IMR-90 (cell line): ENCODE data around the gene TXNL4A. TPM values are rescaled to one million over a fixed set of nuclear protein-coding genes. Genes with fewer than 3 reads are reported as not detected.

Experiments used
- ATAC-seq: fragments of 200-7000 bp; cut with Tn5 transposase; 2 replicates; pipeline ENCODE4 v1.9.1; 2020; ENCODE audit warnings: low read depth, mild to moderate bottlenecking, moderate library complexity
- BruUV-seq: library from RNA; stranded (reverse); fragments of 400-500 nt; replicated peaks from 2 replicates; lab custom pipeline; 2021; lab: Mats Ljungman, UMichigan
- CTCF ChIA-PET: fragments of 300-600 bp; formaldehyde crosslinking; extraction: SDS; loops from one replicate; lab custom pipeline; 2021; ENCODE audit warnings: antibody characterized with exemption; lab: Yijun Ruan, JAX
- POLR2A ChIA-PET: fragments of 300-600 bp; sonication (Branson Sonifier 250); formaldehyde crosslinking; loops from one replicate; lab custom pipeline; 2022; ENCODE audit warnings: antibody characterized with exemption; ENCODE audit not compliant: unreplicated experiment; lab: Charles Lee
- DNase-seq: peaks from one replicate; pipeline ENCODE4 v3.0.0; 2013
- H2AFZ ChIP-seq: replicated peaks from 2 replicates; pipeline ENCODE3; 2013; ENCODE audit warnings: low read length, mild to moderate bottlenecking; ENCODE audit not compliant: poor library complexity
- H2AK5ac ChIP-seq: 2 replicates; pipeline ENCODE4 v1.6.1; 2013; ENCODE audit warnings: low read depth, low read length, inconsistent platforms
- H2AK9ac ChIP-seq: replicated peaks from 2 replicates; pipeline ENCODE3; 2013; ENCODE audit warnings: mild to moderate bottlenecking, low read depth, low read length, moderate library complexity; ENCODE audit not compliant: poor library complexity
- H2BK120ac ChIP-seq: 2 replicates; pipeline ENCODE4 v1.6.1; 2013; ENCODE audit warnings: low read depth, low read length, inconsistent platforms
- H2BK15ac ChIP-seq: 3 replicates; pipeline ENCODE4 v1.6.1; 2013; ENCODE audit warnings: low read depth, low read length, inconsistent platforms
- H2BK20ac ChIP-seq: 2 replicates; pipeline ENCODE4 v1.6.1; 2013; ENCODE audit warnings: low read depth, mild to moderate bottlenecking, inconsistent platforms, low read length, moderate library complexity
- H2BK5ac ChIP-seq: 2 replicates; pipeline ENCODE4 v1.6.1; 2013; ENCODE audit warnings: mild to moderate bottlenecking, low read depth, low read length, inconsistent platforms; ENCODE audit not compliant: poor library complexity, severe bottlenecking
- H3K14ac ChIP-seq: replicated peaks from 2 replicates; pipeline ENCODE4 v1.6.1; 2013; ENCODE audit warnings: low read depth, low read length, inconsistent platforms
- H3K18ac ChIP-seq: 2 replicates; pipeline ENCODE4 v1.6.1; 2013; ENCODE audit warnings: low read depth, low read length, control low read depth
- H3K23ac ChIP-seq: 2 replicates; pipeline ENCODE4 v1.6.1; 2013; ENCODE audit warnings: low read depth, low read length, inconsistent platforms
- H3K27ac ChIP-seq: 2 replicates; pipeline ENCODE4 v1.5.1; 2013; ENCODE audit warnings: mild to moderate bottlenecking, control low read depth, low read length; ENCODE audit not compliant: insufficient read depth
- H3K27me3 ChIP-seq: 2 replicates; pipeline ENCODE4 v1.6.1; 2013; ENCODE audit warnings: low read length; ENCODE audit not compliant: control insufficient read depth, insufficient read depth
- H3K36me3 ChIP-seq: 2 replicates; pipeline ENCODE4 v1.6.1; 2013; ENCODE audit warnings: low read length, mixed read lengths; ENCODE audit not compliant: control insufficient read depth, insufficient read depth
- H3K4ac ChIP-seq: 2 replicates; pipeline ENCODE4 v1.6.1; 2013; ENCODE audit warnings: low read depth, low read length, inconsistent platforms
- H3K4me1 ChIP-seq: 2 replicates; pipeline ENCODE4 v1.6.1; 2013; ENCODE audit warnings: low read length, mixed read lengths; ENCODE audit not compliant: control insufficient read depth, insufficient read depth
- H3K4me2 ChIP-seq: 2 replicates; pipeline ENCODE4 v1.6.1; 2013; ENCODE audit warnings: low read depth, mild to moderate bottlenecking, control low read depth, low read length, moderate library complexity
- H3K4me3 ChIP-seq: 2 replicates; pipeline ENCODE4 v1.5.1; 2013; ENCODE audit warnings: low read depth, mild to moderate bottlenecking, control low read depth, low read length, moderate library complexity; ENCODE audit not compliant: insufficient read depth
- H3K56ac ChIP-seq: 2 replicates; pipeline ENCODE4 v1.6.1; 2013; ENCODE audit warnings: low read length, inconsistent platforms; ENCODE audit not compliant: insufficient read depth; ENCODE audit errors: extremely low read depth
- H3K79me1 ChIP-seq, 2 experiments: 2 replicates each; pipeline ENCODE4 v1.6.1; 2013; ENCODE audit warnings: low read length in 2 of 2, inconsistent platforms in 1 of 2, low read depth in 1 of 2
- H3K9ac ChIP-seq: 2 replicates; pipeline ENCODE4 v1.6.1; 2013; ENCODE audit warnings: low read depth, low read length, control low read depth
- H3K9me1 ChIP-seq: 2 replicates; pipeline ENCODE4 v1.6.1; 2013; ENCODE audit warnings: low read length, inconsistent platforms; ENCODE audit not compliant: insufficient read depth
- H3K9me3 ChIP-seq: 2 replicates; pipeline ENCODE4 v1.6.1; 2013; ENCODE audit warnings: low read length; ENCODE audit not compliant: control insufficient read depth, insufficient read depth
- H4K20me1 ChIP-seq: 2 replicates; pipeline ENCODE4 v1.6.1; 2013; ENCODE audit warnings: low read length, inconsistent platforms; ENCODE audit not compliant: insufficient read depth
- H4K5ac ChIP-seq: 2 replicates; pipeline ENCODE4 v1.6.1; 2013; ENCODE audit warnings: mild to moderate bottlenecking, low read depth, low read length, control low read depth
- H4K8ac ChIP-seq, 2 experiments: 2 replicates each; pipeline ENCODE4 v1.6.1; 2013; ENCODE audit warnings: low read depth in 2 of 2, low read length in 2 of 2, control low read depth in 1 of 2, inconsistent platforms in 1 of 2
- H4K91ac ChIP-seq: 2 replicates; pipeline ENCODE4 v1.6.1; 2013; ENCODE audit warnings: low read depth, low read length, inconsistent platforms; ENCODE audit not compliant: insufficient read depth
- CEBPB ChIP-seq: IDR thresholded peaks from 2 replicates; pipeline ENCODE4 v1.6.1; 2012; ENCODE audit warnings: low read depth, low read length, improper control_type of control experiment
- ELK1 ChIP-seq: fragments of 150-350 bp; IDR thresholded peaks from 2 replicates; pipeline ENCODE4 v1.6.1; 2016; ENCODE audit warnings: low read depth, mild to moderate bottlenecking, low read length, moderate library complexity, borderline replicate concordance
- MXI1 ChIP-seq: IDR thresholded peaks from 2 replicates; pipeline ENCODE4 v1.6.1; 2012; ENCODE audit warnings: low read depth, mild to moderate bottlenecking, low read length, moderate library complexity, borderline replicate concordance
- NFE2L2 ChIP-seq: fragments of 150-350 bp; IDR thresholded peaks from 2 replicates; pipeline ENCODE4 v1.6.1; 2016; ENCODE audit warnings: low read depth, mild to moderate bottlenecking, low read length
- RCOR1 ChIP-seq: IDR thresholded peaks from 2 replicates; pipeline ENCODE4 v1.6.1; 2012; ENCODE audit warnings: mild to moderate bottlenecking, low read length, improper control_type of control experiment; ENCODE audit not compliant: insufficient replicate concordance
- WGBS, 2 experiments: methylation state at CpG; one replicate each; pipeline versions ENCODE4 v1.1.5 to v1.1.7; 2013; ENCODE audit warnings: missing lambda C conversion rate in 2 of 2; ENCODE audit not compliant: insufficient read length in 1 of 2; ENCODE audit errors: extremely low coverage in 2 of 2; 5-methylcytosine and 5-hydroxymethylcytosine counted together
- dilution Hi-C: fragments of 300-500 bp; cut with HindIII; formaldehyde crosslinking; loops from one replicate; pipeline ENCODE4 v1.14.3; 2018; ENCODE audit warnings: low sequenced_read_pairs; ENCODE audit not compliant: unreplicated experiment
- in situ Hi-C: fragments of 300-500 bp; cut with MboI; formaldehyde crosslinking; loops from 3 replicates; pipeline ENCODE4 v1.14.3; 2019; ENCODE audit warnings: low sequenced_read_pairs, inconsistent platforms, mixed read lengths
- intact Hi-C: fragments of 100-400 bp; cut with micrococcal nuclease; formaldehyde crosslinking; loops from 2 replicates; pipeline ENCODE4 v1.10.0; 2022
- polyA plus RNA-seq, 3 experiments: library from polyadenylated mRNA; depleted of rRNA; stranded (reverse); fragments of >200 nt; gene quantifications; 2 replicates each; pipeline ENCODE4 v1.2.3, GENCODE V29; 2012; ENCODE audit warnings: low replicate concordance in 1 of 3
- total RNA-seq: library from RNA; depleted of rRNA; stranded (reverse); fragments of >200 nt; gene quantifications from 2 replicates; pipeline ENCODE4 v1.2.3, GENCODE V29; 2012
- TF ChIP-seq, protein P1 (sequence below): fragments of 150-350 bp; IDR thresholded peaks from 2 replicates; pipeline ENCODE4 v1.6.1; 2017; ENCODE audit warnings: mild to moderate bottlenecking, antibody characterized with exemption, low read length, low read depth

TXNL4A gene
- total and polyA plus RNA-seq, 2 of the 4 experiments (the other 2 are of a cell fraction), result 38.7 to 103 TPM

DNA sequence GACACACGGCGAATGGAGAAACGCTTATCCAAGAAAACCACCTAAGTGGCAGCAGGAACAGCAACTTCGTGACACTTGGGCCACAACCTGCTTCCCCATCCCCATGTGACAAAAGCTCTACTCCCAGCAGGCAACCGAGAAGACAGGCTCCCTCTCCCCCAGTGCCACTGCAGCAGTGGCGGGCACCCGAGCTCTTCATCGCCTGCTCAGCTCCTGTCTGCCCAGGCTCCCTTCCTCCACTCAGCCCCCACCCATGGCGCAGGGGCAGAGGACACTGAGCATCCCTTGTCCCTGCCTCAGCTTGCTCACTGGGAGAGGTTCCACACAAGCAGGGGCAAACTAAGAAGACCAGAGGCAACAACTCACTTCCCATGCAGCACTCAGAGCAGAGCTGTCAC, 59.8 kb downstream of the TXNL4A start:
- WGBS, 2 experiments, result 100% methylated on average over 2 of the region's 9 CpGs; no CpG with 5 or more reads in 1 of the 2 experiments
- H2BK15ac ChIP-seq, result no peak overlapping the region
- dilution Hi-C loops, result no loop called here
- H4K8ac ChIP-seq, result no peak overlapping the region
- peaks cover 13% of the 10 kb centered on the region for H4K20me1 ChIP-seq
- H3K79me1 ChIP-seq, result peaks cover 22 to 44% of the 10 kb centered on the region in 2 experiments; a peak in 3 of 4 replicates
- TF ChIP-seq ELK1, result no peak
- TF ChIP-seq, protein P1, sequence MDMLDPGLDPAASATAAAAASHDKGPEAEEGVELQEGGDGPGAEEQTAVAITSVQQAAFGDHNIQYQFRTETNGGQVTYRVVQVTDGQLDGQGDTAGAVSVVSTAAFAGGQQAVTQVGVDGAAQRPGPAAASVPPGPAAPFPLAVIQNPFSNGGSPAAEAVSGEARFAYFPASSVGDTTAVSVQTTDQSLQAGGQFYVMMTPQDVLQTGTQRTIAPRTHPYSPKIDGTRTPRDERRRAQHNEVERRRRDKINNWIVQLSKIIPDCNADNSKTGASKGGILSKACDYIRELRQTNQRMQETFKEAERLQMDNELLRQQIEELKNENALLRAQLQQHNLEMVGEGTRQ, result no peak
- TF ChIP-seq CEBPB, result no peak
- no peak for TF ChIP-seq MXI1
- TF ChIP-seq NFE2L2, result no peak
- TF ChIP-seq RCOR1, result no peak
- DNase-seq, result no peak
- ChIA-PET POLR2A (no interaction called here), CTCF (no interaction called here)
- H2AFZ ChIP-seq, result no peak overlapping the region
- peaks cover 17% of the 10 kb centered on the region for H3K9me3 ChIP-seq
- H3K36me3 ChIP-seq, result peaks cover 30% of the 10 kb centered on the region
- no peak overlapping the region for H3K4me3 ChIP-seq
- H3K9ac ChIP-seq, result no peak overlapping the region
- no peak overlapping the region for H3K4ac ChIP-seq
- H3K27me3 ChIP-seq, result no peaks in the 10 kb centered on the region
- H3K56ac ChIP-seq, result no peak overlapping the region
- H3K14ac ChIP-seq, result no peak overlapping the region
- H2AK9ac ChIP-seq, result no peak overlapping the region
- no peak overlapping the region for H4K91ac ChIP-seq
- H3K4me2 ChIP-seq, result no peak overlapping the region
- no peaks in the 10 kb centered on the region for H3K9me1 ChIP-seq
- H3K27ac ChIP-seq, result no peak overlapping the region
- no peak overlapping the region for H4K5ac ChIP-seq
- intact Hi-C loops, result no loop called here
- ATAC-seq, result no peak
- in situ Hi-C loops, result no loop called here
- H2BK120ac ChIP-seq, result no peak overlapping the region
- no peak overlapping the region for H3K18ac ChIP-seq
- no peak overlapping the region for H2BK20ac ChIP-seq
- no peak overlapping the region for H2AK5ac ChIP-seq
- no peak overlapping the region for H3K23ac ChIP-seq
- BruUV-seq, result no TSS peak
- H3K4me1 ChIP-seq, result no peaks in the 10 kb centered on the region
- no peak overlapping the region for H2BK5ac ChIP-seq
